Activated effector memory CD4-positive, alpha-beta T cell treated with Interleukin-2 at 50 U/mL for 16 hours (primary cell): ENCODE measurements around the gene AQP2.
"Not testable (repeated sequence)": the region's sequence is repeated elsewhere in the genome, so short reads cannot be mapped to it uniquely, and the experiment has no call there.

Source experiments
- DNase-seq: peaks from one replicate; pipeline ENCODE4 v3.0.0-alpha.2; 2020

The AQP2 gene

DNA sequence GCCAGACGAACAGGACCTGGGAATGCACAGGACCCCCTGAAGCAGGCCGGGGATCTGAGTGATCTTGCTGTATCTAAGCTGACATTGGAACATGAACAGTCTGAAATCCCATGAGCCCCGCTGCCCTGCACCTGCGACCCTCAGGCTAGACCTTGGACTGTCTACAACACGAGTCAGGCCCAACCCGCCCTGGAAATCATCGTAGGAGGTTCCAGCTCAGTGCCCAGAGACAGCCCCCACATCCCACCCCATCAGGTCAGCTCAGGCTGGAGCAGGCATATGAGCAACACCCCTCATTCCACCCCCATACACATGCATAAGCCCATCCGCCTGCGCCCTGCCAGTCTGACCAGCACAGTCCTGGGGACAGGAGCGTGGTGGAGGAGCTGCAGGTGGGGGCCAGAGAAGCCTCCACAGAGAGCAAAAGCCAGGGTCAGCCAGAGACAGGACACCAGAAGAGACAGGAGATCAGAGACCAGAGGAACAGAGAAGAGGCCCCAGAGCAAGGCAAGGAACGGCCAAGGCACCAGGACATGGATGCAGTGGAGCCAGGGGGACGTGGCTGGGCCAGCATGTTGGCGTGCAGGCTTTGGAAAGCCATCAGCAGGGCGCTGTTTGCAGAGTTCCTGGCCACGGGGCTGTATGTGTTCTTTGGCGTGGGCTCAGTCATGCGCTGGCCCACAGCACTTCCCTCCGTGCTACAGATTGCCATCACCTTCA is 22.3 kb downstream of the AQP2 start, which contains the start of gene AQP6:
Gene AQP6, plus strand, starts transcription at position 307 of the 720 bp plus-strand sequence. Its CDS starts 227 bp downstream, at position 534.
- no peak for DNase-seq

DNA sequence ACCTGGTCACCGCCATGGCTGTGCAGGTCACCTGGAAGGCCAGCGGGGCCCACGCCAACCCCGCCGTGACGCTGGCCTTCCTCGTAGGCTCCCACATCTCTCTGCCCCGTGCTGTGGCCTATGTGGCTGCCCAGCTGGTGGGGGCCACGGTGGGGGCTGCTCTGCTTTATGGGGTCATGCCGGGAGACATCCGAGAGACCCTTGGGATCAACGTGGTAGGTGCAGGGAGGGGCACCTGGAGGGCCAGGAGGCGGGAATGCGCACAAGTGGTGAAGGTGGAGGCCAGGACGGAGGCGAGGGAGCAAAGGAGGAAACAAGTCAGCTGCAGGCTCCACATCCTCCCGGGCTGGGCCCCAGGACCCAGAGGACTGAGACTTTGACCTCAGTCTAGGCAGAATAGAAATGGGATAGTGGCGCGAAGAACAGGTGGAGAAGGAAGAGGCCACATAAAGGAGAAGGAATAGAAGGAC is 22.9 kb downstream of the AQP2 start:
- no peak for DNase-seq

DNA sequence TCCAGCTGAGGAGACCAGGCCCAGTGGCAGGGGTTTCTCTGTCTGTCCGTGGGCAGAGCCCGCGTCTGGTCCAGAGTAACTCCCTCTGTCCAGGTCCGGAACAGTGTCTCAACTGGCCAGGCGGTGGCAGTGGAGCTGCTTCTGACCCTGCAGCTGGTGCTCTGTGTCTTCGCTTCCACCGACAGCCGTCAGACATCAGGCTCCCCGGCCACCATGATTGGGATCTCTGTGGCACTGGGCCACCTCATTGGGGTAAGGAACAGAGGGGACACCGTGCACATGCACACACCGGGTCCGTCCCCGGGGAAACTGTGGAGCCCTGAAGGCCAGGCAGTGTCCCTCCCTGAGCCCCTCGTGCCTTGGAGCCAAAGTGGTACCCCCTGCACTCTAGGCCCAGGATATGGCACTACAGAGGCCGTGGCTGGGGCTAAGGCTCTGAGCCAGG is 23.7 kb downstream of the AQP2 start:
- DNase-seq, result no peak

DNA sequence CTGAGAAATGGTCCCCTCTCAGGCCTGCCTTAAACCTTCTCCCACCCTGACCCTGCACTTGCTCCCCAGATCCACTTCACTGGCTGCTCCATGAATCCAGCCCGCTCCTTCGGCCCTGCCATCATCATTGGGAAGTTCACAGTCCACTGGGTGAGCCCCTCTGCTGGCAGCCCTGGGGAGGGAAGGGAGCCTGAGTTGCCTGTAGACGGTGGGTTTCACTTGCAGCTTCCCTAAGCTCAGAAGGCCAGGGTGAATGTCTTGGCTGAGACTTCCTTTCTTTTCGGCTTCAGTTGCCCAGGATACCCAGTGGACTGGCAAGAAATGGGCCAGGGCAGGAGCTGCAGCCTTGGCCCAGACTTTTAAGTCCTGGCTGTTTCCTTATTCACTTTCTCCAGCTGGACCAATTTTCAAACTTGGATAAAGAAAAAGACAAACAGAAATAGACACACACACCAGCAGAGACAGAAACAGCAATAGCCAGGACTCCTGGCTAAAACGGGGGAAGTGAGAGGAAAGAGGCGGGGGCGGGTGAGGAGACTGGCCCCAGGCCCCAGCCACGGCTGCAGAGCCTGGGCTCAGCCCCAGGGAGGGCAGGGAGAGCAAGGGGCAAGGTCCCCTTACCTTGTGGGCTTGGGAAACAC is 24.3 kb downstream of the AQP2 start:
- no peak for DNase-seq

DNA sequence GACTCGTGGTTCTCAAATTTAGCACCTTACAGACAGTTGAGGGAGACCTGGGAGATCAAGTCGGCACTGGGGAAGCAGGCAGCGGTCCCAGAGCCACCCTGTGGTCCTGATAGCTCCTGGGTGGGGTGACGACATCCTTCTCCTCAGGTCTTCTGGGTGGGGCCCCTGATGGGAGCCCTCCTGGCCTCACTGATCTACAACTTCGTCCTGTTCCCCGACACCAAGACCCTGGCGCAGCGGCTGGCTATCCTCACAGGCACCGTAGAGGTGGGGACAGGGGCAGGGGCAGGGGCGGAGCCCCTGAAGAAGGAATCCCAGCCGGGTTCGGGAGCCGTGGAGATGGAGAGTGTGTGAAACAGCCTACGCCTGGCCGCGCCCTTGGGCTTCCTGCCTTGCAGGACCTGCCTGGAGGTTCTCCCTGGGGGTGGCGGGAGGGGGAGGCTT is 24.8 kb downstream of the AQP2 start:
- DNase-seq, result no peak

DNA sequence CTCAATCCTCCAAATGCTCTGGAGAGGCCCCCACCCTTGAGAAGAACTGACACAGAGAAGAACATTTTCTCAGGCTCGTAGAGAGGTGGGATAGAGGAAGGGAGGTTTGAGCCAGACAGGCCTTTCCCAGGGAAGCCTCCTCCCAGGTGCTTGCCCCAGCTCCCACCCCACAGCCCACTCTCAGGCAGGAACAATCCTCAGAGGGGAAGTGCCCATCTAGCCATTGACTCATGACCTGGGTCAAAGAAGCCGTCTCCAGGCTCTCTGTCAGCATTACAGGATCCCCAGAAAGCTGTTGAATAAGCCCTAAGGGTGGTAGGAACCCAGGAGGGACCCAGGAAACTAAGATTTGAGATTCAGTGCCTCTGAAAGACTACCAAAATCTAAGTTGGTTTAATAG is 26.0 kb downstream of the AQP2 start:
- DNase-seq, result no peak

DNA sequence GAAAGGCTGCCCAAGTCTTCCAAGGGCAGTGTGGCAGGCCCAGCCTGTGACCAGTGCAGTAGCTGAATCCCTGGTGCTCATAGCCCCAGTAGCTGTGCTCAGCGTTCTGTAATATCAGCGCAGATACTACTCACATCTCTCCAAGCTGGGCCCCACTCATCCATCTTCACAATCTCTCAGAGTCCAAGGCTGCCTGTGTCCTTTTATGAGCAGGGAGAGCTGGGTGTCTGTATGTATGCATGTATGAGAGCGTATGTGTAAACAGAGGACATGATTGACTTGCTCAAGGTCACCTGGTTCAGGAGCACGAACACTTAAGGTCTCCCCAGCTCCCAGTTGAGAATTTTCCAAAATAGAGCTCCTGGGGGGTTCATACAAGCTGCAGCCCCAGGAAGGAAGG is 27.6 kb downstream of the AQP2 start:
- DNase-seq, result no peak

DNA sequence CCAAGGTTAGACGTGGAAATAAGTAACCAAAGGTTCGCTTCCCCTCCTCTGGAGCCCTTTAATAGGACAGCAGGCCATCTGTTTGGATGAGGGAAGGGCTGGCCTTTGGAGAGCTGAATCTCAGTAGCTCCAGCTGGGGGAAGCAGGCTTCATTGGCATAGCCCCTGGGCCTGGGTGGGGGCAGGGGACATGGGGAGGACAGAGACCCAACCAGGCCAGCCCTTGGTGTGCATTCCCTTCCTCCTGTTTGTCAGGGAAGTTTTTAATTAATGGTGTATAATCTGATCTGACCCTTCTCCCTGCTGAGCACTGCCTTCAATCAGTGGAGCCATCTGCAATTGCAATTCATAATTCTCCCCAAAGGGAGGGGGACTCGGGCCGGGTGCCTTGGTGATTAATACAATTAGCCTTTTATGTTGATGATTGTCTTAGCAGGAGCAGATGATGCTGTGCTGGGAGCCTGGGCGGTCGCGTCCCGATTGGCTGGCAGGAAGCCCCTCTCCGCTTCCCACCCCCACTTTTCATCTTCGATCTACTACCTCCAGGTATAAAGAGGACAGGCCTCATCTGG is 28.6 kb downstream of the AQP2 start:
- DNase-seq, result no peak

DNA sequence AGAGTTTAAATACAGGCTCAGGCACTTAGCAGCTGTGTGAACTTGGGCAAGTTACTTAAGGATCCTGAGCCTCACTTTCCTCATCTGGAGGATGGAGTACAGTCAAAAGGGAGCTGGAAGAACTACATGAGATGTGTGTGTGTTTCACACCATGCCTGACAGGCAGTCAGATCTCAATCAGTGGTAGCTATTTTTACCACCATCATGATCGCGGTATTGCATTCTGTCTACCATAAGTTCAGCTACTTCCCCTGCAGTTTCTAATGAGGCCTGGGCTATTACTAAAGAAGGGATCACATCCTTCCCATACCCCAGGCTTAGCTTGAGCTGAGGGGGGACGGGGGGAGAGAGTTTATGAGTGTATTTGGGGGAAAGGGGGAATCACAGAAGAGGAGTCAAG is 29.3 kb downstream of the AQP2 start:
- DNase-seq, result no peak

DNA sequence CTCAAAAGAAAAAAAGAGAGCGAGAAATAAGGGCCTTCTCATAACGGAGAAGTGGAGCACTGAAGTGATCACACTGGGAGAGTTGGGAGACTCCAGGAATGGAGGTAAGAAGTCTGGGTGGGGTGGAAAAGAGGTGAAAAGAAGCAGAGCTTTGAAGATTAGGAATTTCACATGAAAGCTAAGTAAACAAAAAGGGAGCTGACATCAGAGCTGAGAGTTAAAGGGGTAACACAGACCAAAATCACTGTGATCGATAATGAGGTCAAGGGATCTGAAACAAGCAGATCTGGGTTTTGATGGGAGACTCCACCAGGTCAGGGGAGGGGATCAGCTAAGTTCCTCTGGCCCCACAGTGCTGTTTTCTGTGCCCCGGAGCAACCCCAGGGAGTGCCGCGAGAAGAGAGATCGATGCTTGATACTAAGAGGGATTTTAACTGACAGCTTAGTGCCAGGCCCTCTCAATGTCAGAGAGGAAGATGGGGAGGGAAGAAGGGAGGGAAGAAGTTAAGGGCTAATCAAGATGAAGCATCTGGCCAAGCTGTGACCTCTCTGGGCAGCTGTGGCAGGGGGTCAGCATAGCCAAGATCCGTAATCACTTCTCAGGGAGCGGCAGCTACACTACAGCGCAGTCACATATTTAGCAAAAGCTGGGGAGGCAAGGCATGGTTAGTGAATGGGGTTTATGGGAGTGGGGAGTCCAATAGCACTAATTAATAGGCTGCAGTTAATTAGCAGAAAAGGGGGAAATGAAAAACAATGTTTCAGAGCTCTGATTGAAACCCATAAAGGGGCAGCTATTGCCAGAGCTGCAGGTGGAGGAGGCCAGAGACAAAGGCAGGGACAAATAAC is 30.2 kb downstream of the AQP2 start:
- no peak for DNase-seq

DNA sequence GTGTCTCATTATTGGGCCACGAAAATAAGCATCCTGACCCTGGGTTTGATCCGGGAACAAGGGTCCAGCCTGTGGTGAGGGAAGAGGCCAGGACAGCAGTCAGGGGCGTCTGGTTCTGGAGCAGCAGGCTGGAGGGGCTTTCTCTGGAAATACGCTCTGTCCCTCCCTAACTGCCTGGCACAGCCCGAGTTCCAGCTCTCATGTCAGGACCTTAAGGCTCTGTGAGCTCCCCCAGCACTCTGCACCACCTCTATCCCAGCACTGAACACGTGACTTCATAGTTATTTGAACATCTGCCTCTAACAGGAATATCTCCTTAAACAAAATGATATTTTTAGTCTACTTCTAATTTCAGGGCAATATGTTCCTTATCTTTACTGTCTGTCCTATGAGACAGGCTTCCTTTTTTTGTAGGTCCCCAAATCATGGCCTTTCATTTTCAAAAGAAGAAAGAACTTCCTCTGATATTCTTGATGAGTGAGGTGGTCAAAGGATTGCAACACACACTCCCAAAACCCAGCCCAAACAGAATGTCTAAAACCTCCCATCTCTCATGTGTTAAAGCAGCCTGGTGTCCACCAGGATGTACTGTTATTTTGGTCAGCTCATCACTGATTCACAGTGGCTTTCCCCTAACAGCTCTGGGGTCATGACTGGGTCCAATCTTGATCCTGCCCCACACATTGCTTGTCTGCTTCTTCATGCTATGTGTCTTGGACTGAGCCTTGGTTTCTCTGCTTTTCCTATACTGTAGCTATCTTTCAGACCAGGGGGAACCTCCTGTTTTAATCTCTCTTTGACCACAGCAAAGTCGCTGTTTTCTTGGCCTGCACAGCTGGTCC is 31.9 kb downstream of the AQP2 start:
- DNase-seq, result no peak

DNA sequence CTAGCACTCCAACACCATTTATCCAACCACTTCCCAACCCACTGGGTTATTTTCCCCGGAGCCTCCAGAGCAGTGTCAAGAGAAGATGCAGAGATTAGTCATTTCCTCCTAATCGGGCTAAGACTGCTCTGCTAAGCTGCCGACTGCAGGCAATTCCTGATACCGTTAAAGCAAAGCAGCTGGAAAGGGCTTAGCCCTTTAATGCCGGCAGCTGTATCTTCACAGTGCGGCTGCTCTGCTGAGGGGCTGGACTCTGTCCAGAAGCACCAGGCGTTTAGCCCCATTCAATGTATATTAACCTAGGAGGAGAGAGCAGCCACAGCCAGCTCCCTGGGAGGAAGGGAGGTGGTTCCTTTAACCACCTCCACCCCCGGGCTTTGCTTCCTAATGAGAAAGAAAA is 33.4 kb downstream of the AQP2 start:
- no peak for DNase-seq

DNA sequence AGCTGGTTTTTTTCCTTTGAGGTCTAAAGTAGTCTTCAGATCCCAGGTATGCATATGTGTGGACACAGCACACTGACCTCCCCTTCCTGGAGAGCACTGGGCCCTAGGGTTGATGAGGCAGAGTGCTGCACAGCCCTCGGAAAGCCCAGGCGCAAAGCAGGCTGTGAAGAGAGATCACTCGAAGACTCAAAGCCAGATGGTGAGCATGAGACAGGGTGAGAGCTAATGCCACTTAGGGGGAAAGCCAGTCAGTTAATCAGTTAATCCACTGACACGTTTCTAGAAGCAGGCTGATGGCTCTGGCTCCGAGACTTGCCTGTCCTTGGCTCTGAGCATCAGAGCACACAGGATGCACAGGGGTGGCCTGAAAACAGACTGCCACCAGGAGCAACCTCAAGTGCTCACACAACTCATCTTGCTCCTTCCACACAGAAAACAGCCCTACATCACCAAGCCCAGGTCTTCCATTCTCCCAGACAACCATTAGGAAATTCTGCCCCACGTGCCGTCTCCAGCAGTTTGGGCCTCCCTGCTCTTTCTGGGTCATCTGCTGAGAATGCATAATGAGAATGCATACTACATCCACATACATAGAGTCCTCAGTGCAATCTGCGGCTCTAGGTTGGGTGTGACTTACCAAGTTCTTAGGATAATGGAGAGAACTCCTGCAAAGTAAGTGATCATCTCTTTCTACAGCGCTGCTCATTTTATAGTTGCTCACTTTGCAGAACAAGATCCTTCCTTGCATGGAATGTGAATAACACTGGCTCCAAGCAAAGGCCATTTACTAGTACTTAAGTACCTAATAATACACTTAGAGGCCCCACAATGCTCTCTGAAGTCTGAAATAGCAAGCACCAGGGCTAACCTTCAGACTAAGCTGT is 34.2 kb downstream of the AQP2 start:
- no peak for DNase-seq

DNA sequence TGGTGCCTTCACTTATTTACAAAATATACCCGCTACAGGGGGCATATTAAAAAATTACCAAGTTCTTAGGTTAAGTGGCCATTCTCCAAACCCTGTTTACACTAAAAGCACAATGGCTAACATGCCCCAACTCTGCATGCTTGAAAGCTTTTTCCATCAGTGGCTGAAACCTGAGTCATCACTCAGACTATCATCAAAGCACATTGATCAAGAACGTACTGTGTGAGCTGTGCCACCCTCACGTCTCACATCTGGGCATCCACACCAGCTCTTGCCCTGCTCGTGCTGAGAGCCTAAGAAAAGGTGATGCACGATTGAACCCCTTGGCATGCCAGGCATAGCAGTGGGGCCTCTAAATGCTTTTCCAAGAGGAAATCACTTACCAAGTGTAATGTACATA is 35.4 kb downstream of the AQP2 start:
- DNase-seq, result no peak

DNA sequence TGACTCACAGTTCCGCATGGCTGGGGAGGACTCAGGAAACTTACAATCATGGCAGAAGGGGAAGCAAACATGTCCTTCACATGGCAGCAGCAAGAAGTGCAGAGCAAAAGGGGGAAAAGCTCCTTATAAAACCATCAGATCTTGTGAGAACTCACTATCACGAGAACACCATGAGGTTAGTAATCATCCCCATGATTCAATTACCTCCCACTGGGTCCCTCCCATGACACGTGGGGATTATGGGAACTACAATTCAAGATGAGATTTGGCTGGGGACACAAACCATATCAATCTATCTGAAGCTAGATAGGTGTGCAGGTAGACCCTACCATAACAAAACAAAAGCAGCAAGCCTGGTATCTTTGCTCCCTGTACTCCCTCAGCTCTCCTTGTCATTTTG is 35.9 kb downstream of the AQP2 start:
- not testable (repeated sequence) for DNase-seq

DNA sequence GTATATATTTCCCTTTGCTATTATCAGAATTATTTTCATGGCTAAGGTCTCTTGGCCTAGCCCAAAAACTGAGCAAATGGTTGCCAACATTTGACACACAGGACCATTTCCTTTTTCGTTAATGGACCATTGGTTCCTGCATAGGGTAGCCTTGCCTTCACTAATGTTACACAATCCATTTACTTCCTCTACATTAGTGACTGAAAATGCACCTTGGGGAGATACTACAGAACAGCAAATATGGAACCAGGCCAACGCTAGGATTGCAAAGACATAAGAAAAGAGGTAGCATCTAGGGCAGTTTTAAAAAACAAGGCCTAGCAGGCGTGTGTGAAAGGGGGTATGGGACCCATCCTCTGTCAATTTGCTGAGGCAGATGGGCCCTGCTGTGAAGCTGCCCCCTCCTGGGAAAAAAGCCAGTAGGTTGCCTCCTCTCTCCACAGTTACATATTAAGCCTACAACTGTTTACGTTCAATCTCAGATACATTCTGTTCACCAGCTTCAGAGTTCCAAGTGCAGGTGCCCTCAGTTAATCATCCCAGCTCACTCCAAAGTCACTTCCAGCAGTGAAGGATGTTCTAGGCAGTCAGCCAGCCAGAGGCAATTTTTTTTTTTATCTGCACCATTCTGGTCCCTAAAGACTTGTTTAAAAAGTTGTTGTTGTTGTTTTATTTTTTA is 37.2 kb downstream of the AQP2 start:
- DNase-seq, result no peak

DNA sequence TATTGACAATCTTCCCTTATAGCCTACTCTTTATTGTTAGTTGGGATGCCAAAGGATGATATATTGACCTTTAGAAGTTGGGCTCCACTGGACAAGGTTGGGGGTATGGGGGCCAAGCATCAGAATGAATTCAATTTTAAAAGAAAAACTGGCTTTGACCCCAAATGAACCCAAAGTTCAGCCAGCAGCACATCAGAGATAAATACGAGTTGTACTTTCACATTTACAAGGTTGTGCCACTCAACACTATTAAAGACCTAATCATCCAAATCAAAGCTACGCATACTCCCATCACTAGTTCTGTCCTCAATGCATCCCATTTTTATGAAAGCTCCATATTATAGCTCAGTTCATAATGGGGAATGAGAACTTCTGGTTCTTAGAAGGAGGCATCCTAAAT is 38.9 kb downstream of the AQP2 start:
- not testable (repeated sequence) for DNase-seq

DNA sequence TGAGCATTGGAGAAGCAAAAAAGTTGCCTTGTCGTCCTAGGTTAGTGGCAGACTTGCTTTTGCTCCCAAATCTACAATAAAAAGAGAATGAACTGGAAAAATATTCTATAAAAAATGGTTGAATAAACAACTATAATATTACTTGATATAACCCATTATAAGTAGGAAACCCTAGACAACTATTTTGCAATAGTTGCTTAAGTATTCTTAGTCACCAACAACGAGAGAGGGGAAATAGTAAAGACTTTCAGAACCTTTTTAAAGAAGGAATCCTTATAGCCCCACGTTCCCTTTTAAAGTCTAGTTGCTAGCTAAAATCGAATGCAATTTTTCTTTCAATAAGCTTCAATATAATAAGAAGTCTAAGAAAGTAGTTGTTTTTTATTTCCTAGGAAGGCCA is 39.7 kb downstream of the AQP2 start:
- no peak for DNase-seq

DNA sequence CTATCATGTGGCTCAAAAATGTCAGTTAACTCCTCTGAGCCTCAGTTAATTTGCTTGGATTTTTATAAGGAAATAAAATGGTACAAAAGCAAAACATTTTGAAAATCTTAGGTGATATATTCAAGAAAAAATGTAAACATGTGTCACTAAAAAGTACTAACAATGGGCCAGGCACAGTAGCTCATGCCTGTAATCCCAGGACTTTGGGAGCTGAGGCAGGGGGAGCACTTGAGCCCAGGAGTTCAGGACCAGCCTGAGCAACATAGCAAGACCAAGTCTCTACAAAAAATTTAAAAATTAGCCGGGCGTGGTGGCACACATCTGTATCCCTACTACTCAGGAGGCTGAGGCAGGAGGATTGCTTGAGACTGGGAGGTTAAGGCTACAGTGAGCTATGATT is 47.9 kb downstream of the AQP2 start:
- no peak for DNase-seq

DNA sequence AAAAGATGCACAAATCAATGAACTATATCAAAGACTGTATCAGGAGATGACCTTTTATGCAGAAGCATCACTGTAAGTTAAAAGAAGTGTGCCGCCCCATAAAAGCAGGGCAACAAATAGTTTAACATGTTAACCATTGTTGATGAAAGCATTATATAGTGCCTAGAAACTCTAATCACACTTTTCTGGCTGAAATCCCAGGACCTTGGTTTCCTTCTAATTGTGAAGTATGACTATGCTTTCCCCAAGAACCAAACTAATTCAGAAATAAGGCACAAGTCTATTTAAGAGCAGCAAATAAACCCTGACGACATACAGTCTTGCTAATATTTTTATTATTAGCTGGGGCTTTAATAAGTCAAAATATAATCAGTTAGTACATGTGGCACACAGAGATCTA is 53.1 kb downstream of the AQP2 start:
- DNase-seq, result no peak

DNA sequence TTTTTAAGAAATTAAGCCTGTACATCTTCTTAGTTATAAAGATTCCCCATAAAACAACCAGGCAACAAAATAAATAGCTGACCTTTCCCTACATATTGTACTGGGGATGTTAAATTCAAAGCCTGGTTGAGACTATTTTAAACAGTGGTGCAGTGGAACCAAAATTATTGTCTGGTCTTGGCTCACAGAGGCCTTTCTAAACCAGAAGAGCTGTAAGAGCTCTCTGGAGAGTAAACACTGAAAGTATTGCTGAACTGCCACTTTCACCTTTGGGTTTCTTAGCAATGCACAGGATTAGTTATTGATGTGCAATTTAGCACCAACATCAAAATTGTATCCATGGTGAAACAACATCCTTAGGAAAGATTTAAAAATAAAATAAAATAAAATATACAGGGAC is 54.2 kb downstream of the AQP2 start:
- DNase-seq, result no peak
